OCI-LY1 (cell line): ENCODE data around the gene LAMTOR1.

Experiments used
- CTCF ChIP-seq: fragments of 200-600 bp; sonication (generic), shearing (Covaris generic); IDR thresholded peaks from 2 replicates; pipeline ENCODE4 v1.5.1; 2017; ENCODE audit warnings: mild to moderate bottlenecking, antibody characterized with exemption, low read length, moderate library complexity, mixed read lengths
- EZH2 ChIP-seq: fragments of 200-600 bp; sonication (generic), shearing (Covaris generic); IDR thresholded peaks from 2 replicates; pipeline ENCODE4 v1.8.0; 2017; ENCODE audit warnings: borderline replicate concordance, mixed run types, mild to moderate bottlenecking, antibody characterized with exemption, low read length, moderate library complexity, mixed read lengths

- TF ChIP-seq CTCF (no peak), EZH2 (no peak)
These were observed 11.5 kb upstream of the LAMTOR1 start for GRCh38 chr11:72114570-72114969.
